Measurements from ENCODE around the gene NOS1AP.

NOS1AP gene

DNA sequence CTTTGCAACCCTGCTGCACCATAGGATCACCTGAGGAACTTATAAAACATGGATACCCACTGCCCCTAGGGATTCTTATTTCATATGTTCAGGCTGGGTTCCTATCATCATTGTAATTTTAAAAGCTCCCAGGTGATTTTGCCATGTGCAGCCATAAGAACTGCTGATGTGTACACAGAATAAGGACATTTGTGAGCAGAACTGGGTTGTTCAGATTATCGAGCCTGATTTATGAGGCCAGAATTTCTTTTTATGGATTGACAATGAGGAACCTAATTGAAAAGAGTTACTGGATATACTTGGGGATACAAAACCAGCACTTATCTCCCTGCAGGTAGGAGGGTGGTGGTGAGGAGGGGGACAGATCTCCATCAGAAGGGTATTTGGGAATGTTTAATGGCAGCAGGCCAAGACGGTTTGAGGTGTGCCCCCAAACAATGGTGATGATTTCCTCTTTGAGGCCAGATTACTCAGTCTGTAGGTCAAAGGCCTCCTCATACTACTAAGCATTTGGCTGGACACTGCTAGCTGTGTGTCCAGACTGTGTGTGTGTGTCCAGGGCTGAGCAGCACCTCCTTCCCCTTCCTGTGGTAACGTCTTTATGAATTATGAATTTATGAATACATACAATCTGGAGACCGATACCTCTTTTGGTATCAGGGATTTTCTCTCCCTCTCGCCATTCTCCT, 18.9 kb downstream of the NOS1AP start:
- no peak for TF ChIP-seq EZH2phosphoT487 (IDR thresholded peaks at IDR 0.05; ENCODE audit: borderline replicate concordance, low read length)
- TF ChIP-seq, protein P1, sequence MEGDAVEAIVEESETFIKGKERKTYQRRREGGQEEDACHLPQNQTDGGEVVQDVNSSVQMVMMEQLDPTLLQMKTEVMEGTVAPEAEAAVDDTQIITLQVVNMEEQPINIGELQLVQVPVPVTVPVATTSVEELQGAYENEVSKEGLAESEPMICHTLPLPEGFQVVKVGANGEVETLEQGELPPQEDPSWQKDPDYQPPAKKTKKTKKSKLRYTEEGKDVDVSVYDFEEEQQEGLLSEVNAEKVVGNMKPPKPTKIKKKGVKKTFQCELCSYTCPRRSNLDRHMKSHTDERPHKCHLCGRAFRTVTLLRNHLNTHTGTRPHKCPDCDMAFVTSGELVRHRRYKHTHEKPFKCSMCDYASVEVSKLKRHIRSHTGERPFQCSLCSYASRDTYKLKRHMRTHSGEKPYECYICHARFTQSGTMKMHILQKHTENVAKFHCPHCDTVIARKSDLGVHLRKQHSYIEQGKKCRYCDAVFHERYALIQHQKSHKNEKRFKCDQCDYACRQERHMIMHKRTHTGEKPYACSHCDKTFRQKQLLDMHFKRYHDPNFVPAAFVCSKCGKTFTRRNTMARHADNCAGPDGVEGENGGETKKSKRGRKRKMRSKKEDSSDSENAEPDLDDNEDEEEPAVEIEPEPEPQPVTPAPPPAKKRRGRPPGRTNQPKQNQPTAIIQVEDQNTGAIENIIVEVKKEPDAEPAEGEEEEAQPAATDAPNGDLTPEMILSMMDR (IDR thresholded peaks at IDR 0.05; ENCODE audit: low read depth, low read length, poor library complexity, severe bottlenecking) = no peak
- Histone ChIP-seq H3F3A (ENCODE audit: control insufficient read depth, insufficient read depth) (no peaks in the 10 kb centered on the region), H3K4me2 (ENCODE audit: low read length) (no peak overlapping the region), H3K36me3 (ENCODE audit: control insufficient read depth, low read length) (no peaks in the 10 kb centered on the region), H3K79me2 (ENCODE audit: control insufficient read depth, low read length) (no peaks in the 10 kb centered on the region), H3K27me3 (ENCODE audit: control insufficient read depth, low read length) (peaks cover 7% of the 10 kb centered on the region; the same call in 1 of the 2 replicates), H3K4me3 (ENCODE audit: low read length) (no peak overlapping the region), H3K9me3 (ENCODE audit: control insufficient read depth, insufficient read depth, low read length) (no peaks in the 10 kb centered on the region), H3K9me2 (replicated peaks; ENCODE audit: control insufficient read depth, low read length) (no peaks in the 10 kb centered on the region), H3K27ac (ENCODE audit: low read depth, low read length) (no peak overlapping the region), H3K4me1 (ENCODE audit: control insufficient read depth, low read length) (no peaks in the 10 kb centered on the region), H4K20me1 (ENCODE audit: control insufficient read depth, insufficient read depth, low read depth, low read length) (no peaks in the 10 kb centered on the region)

DNA sequence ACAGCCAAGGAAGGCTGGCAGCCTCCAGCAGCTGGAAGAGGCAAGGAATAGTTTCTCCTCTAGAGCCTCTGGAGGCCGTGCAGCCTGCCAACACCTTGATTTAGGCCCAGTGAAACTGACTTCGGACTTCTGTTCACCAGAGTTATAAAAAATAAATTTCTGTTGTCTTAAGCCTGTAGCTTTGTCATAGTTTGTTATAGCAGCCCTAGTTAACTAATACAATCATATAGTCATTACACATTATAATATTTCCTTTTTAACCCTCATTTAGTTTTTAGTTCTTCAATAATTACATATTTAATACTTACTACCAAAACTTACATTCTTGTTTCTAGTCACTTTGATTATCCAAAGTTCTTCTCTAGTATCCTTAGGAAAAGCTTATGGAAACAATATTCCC, 20.3 kb downstream of the NOS1AP start:
- TF ChIP-seq, protein P1 (IDR thresholded peaks at IDR 0.05; ENCODE audit: low read depth, low read length, poor library complexity, severe bottlenecking) = no peak
- TF ChIP-seq EZH2phosphoT487 (IDR thresholded peaks at IDR 0.05; ENCODE audit: borderline replicate concordance, low read length) = no peak
- Histone ChIP-seq H3K4me1 (ENCODE audit: control insufficient read depth, low read length) (no peaks in the 10 kb centered on the region), H3K27ac (ENCODE audit: low read depth, low read length) (no peak overlapping the region), H3K4me3 (ENCODE audit: low read length) (no peak overlapping the region), H3K27me3 (ENCODE audit: control insufficient read depth, low read length) (peaks cover 17% of the 10 kb centered on the region), H3K9me3 (ENCODE audit: control insufficient read depth, insufficient read depth, low read length) (no peaks in the 10 kb centered on the region), H3K4me2 (ENCODE audit: low read length) (no peak overlapping the region), H3K79me2 (ENCODE audit: control insufficient read depth, low read length) (no peaks in the 10 kb centered on the region), H3K36me3 (ENCODE audit: control insufficient read depth, low read length) (no peaks in the 10 kb centered on the region), H3F3A (ENCODE audit: control insufficient read depth, insufficient read depth) (no peaks in the 10 kb centered on the region), H4K20me1 (ENCODE audit: control insufficient read depth, insufficient read depth, low read depth, low read length) (no peaks in the 10 kb centered on the region), H3K9me2 (replicated peaks; ENCODE audit: control insufficient read depth, low read length) (no peaks in the 10 kb centered on the region)

DNA sequence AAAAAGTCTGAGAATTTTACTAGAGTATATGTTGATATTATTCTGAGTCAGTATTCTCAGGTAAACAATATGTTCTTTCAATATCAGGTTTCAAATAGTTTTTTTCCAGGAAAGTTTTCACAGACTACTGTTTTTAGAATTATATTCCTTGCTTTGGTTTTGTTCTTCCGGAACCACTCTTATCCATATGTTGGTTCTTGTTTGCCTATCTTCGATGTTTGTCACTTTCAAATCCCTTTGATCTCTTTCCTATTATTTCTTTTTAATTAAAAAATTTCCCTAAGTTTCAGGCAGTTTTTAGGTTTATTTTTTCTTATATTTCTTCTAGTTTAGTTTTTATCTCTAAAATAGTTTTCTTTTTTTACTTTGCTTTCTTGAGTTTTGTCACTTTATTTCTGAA, 20.9 kb downstream of the NOS1AP start:
- H3K36me3 ChIP-seq (ENCODE audit: control insufficient read depth, low read length) = no peaks in the 10 kb centered on the region
- no peaks in the 10 kb centered on the region for H3K9me2 ChIP-seq (replicated peaks; ENCODE audit: control insufficient read depth, low read length)
- H4K20me1 ChIP-seq (ENCODE audit: control insufficient read depth, insufficient read depth, low read depth, low read length) = no peaks in the 10 kb centered on the region
- no peaks in the 10 kb centered on the region for H3F3A ChIP-seq (ENCODE audit: control insufficient read depth, insufficient read depth)
- no peak overlapping the region for H3K4me2 ChIP-seq (ENCODE audit: low read length)
- H3K27ac ChIP-seq (ENCODE audit: low read depth, low read length) = no peak overlapping the region
- H3K9me3 ChIP-seq (ENCODE audit: control insufficient read depth, insufficient read depth, low read length) = no peaks in the 10 kb centered on the region
- TF ChIP-seq EZH2phosphoT487 (IDR thresholded peaks at IDR 0.05; ENCODE audit: borderline replicate concordance, low read length) = no peak
- TF ChIP-seq, protein P1 (IDR thresholded peaks at IDR 0.05; ENCODE audit: low read depth, low read length, poor library complexity, severe bottlenecking) = no peak
- H3K27me3 ChIP-seq (ENCODE audit: control insufficient read depth, low read length) = peaks cover 23% of the 10 kb centered on the region
- no peaks in the 10 kb centered on the region for H3K4me1 ChIP-seq (ENCODE audit: control insufficient read depth, low read length)
- H3K79me2 ChIP-seq (ENCODE audit: control insufficient read depth, low read length) = no peaks in the 10 kb centered on the region
- H3K4me3 ChIP-seq (ENCODE audit: low read length) = no peak overlapping the region

Data from DOHH2 (cell line).